Panc1 (cell line): ENCODE measurements around the gene SNRPF. TPM values are rescaled to one million over a fixed set of nuclear protein-coding genes. Genes with fewer than 3 reads are reported as not detected.

ENCODE experiments used
- ATAC-seq: fragments of 200-7000 bp; cut with Tn5 transposase; 2 replicates; pipeline ENCODE4 v1.9.1; 2020; ENCODE audit warnings: mild to moderate bottlenecking, moderate library complexity
- BruUV-seq: library from RNA; stranded (reverse); fragments of 400-500 nt; replicated peaks from 2 replicates; lab custom pipeline; 2021; lab: Mats Ljungman, UMichigan
- CTCF ChIA-PET: fragments of 300-600 bp; sonication (Branson Sonifier 250); formaldehyde crosslinking; loops from one replicate; lab custom pipeline; 2022; ENCODE audit warnings: antibody characterized with exemption; lab: Charles Lee
- POLR2A ChIA-PET: fragments of 300-600 bp; sonication (Branson Sonifier 250); formaldehyde crosslinking; loops from one replicate; lab custom pipeline; 2022; ENCODE audit warnings: antibody characterized with exemption; lab: Charles Lee
- DNase-seq: peaks from one replicate; pipeline ENCODE4 v3.0.0-alpha.2; 2010; ENCODE audit warnings: low read depth, low spot score
- H3K27ac ChIP-seq: 2 replicates; pipeline ENCODE4 v1.5.1; 2011; ENCODE audit warnings: mild to moderate bottlenecking, low read length, inconsistent platforms
- H3K27me3 ChIP-seq: fragments of 200-500 bp; sonication (Bioruptor generic); 2 replicates; pipeline ENCODE4 v1.6.0; 2014; ENCODE audit warnings: low read length, inconsistent platforms; ENCODE audit not compliant: control insufficient read depth, insufficient read depth
- H3K36me3 ChIP-seq: fragments of 200-500 bp; sonication (Bioruptor generic); 2 replicates; pipeline ENCODE4 v1.5.1; 2014; ENCODE audit warnings: inconsistent platforms, mild to moderate bottlenecking, low read length, moderate library complexity; ENCODE audit not compliant: control insufficient read depth, insufficient read depth
- H3K4me1 ChIP-seq: 2 replicates; pipeline ENCODE4 v1.5.1; 2011; ENCODE audit warnings: inconsistent platforms, mild to moderate bottlenecking, low read length, moderate library complexity; ENCODE audit not compliant: control insufficient read depth, insufficient read depth
- H3K4me3 ChIP-seq, 2 experiments: 2 replicates each; pipeline ENCODE4 v1.5.1; 2011 to 2012; ENCODE audit warnings: low read depth in 2 of 2, low read length in 2 of 2, mild to moderate bottlenecking in 2 of 2, inconsistent platforms in 1 of 2, moderate library complexity in 1 of 2
- H3K9me3 ChIP-seq: fragments of 200-500 bp; sonication (Bioruptor generic); 2 replicates; pipeline ENCODE4 v1.5.1; 2014; ENCODE audit warnings: low read depth, mild to moderate bottlenecking, inconsistent platforms, low read length, moderate library complexity; ENCODE audit not compliant: control insufficient read depth, insufficient read depth
- CTCF ChIP-seq: fragments of 450-650 bp; IDR thresholded peaks from 2 replicates; pipeline ENCODE4 v1.5.1; 2017; ENCODE audit warnings: mild to moderate bottlenecking
- POLR2AphosphoS5 ChIP-seq: IDR thresholded peaks from 2 replicates; pipeline ENCODE4 v1.6.1; 2012; ENCODE audit warnings: mild to moderate bottlenecking, low read depth, low read length, moderate library complexity
- REST ChIP-seq, 2 experiments: IDR thresholded peaks; 2 replicates each; pipeline ENCODE4 v1.6.1; 2011 to 2012; ENCODE audit warnings: low read depth in 2 of 2, control low read depth in 1 of 2, low read length in 1 of 2, mild to moderate bottlenecking in 1 of 2, moderate library complexity in 1 of 2; ENCODE audit not compliant: insufficient read depth in 1 of 2
- SIN3A ChIP-seq: IDR thresholded peaks from 2 replicates; pipeline ENCODE4 v1.6.1; 2012; ENCODE audit warnings: low read depth, mild to moderate bottlenecking, low read length, moderate library complexity, borderline replicate concordance; ENCODE audit not compliant: insufficient read depth
- TCF7L2 ChIP-seq: IDR thresholded peaks from 2 replicates; pipeline ENCODE4 v1.6.1; 2011; ENCODE audit warnings: mild to moderate bottlenecking, low read depth, low read length, inconsistent platforms
- in situ Hi-C: cut with HindIII; loops from 2 replicates; pipeline ENCODE4 v1.10.0; 2016; ENCODE audit warnings: low sequenced_read_pairs, low pct_unique_long_range_greater_than_20kb
- intact Hi-C: fragments of 100-400 bp; cut with micrococcal nuclease; formaldehyde crosslinking; loops from one replicate; pipeline ENCODE4 v1.10.0; 2022; ENCODE audit not compliant: unreplicated experiment
- total RNA-seq: library from RNA; stranded (reverse); gene quantifications from one replicate; pipeline ENCODE4 v1.2.1, GENCODE V29; 2021; ENCODE audit not compliant: unreplicated experiment

SNRPF gene
- total RNA-seq, 1 experiment from 2014 or later: 38.7 TPM

- POLR2A ChIA-PET: no interaction called here
- Histone ChIP-seq H3K4me3 (peak overlapping the region in 1 of 2 experiments; percentile 52; a peak in 1 of 4 replicates), H3K27ac (no peak overlapping the region), H3K27me3 (peaks cover 7% of the 10 kb centered on the region), H3K4me1 (peaks cover 13% of the 10 kb centered on the region), H3K36me3 (no peaks in the 10 kb centered on the region), H3K9me3 (no peaks in the 10 kb centered on the region)
- TF ChIP-seq TCF7L2: no peak
- TF ChIP-seq SIN3A: no peak
- TF ChIP-seq CTCF: no peak
- no peak for TF ChIP-seq REST (IDR thresholded peaks at IDR 0.05; ENCODE audit: insufficient read depth in 1 of 2, low read depth in 2 of 2, low read length in 1 of 2)
- no peak for TF ChIP-seq POLR2AphosphoS5
- intact Hi-C loops: no loop called here
- in situ Hi-C loops: no loop called here
- ATAC-seq (peak; percentile 59), DNase-seq (no peak)
- BruUV-seq: no TSS peak
- CTCF ChIA-PET: interaction anchor here (0.6 to 0.7 kb wide), 2 partner anchors 14 to 662 kb away, joined by 5 to 14 read pairs; no protein-coding TSS in a partner anchor
Observed at GRCh38 chr12:95836185-95836609, 22.6 kb upstream of the SNRPF start.

- no peak for TF ChIP-seq POLR2AphosphoS5
- TF ChIP-seq REST (IDR thresholded peaks at IDR 0.05; ENCODE audit: insufficient read depth in 1 of 2, low read depth in 2 of 2, low read length in 1 of 2): no peak
- TF ChIP-seq SIN3A: no peak
- TF ChIP-seq CTCF: no peak
- TF ChIP-seq TCF7L2: no peak
- H3K27ac ChIP-seq: peak overlapping the region; percentile 51
- H3K4me3 ChIP-seq: peak overlapping the region; percentile 17 to 52
- no peaks in the 10 kb centered on the region for H3K9me3 ChIP-seq
- no TSS peak for BruUV-seq
- POLR2A ChIA-PET: no interaction called here
- peak; percentile 80 for ATAC-seq
- in situ Hi-C loops (no loop called here), intact Hi-C loops (no loop called here)
- CTCF ChIA-PET: interaction anchor here (0.6 to 0.7 kb wide), 2 partner anchors 14 to 661 kb away, joined by 5 to 14 read pairs; no protein-coding TSS in a partner anchor
- H3K4me1 ChIP-seq: peaks cover 13% of the 10 kb centered on the region
- no peaks in the 10 kb centered on the region for H3K36me3 ChIP-seq
- peaks cover 7% of the 10 kb centered on the region for H3K27me3 ChIP-seq
- DNase-seq: no peak
Observed at GRCh38 chr12:95836630-95837239, 22.0 kb upstream of the SNRPF start.
